Stimulated activated CD8-positive, alpha-beta memory T cell treated with anti-CD3 and anti-CD28 coated beads, Interleukin-4, amount 100 ng/mL, for 1 hour (primary cell): ENCODE results near the gene ZNF609.

Source experiments
- DNase-seq, 2 donors: peaks; one replicate each; pipeline ENCODE4 v3.0.0-alpha.2; 2020; ENCODE audit warnings: low read depth in 2 of 2, low spot score in 1 of 2

ZNF609 gene

DNA sequence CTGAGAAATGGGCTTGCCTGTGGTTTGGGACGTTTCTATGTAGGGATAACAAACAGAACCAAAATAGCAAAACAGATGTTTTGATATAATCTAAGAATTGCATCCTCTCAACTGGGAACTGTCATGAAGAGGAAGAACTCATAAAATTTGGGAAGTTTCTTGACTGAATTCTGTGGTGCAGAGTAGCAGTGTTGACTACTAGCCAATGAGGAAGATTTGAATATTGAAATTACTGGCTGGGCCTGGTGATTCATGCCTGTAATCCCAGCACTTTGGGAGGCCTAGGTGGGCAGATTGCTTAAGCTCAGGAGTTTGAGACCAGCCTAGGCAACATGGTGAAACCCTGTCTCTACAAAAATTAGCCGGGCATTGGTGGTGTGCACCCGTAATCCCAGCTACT is 42.2 kb downstream of the ZNF609 start:
- no peak for DNase-seq

GRCh38 chr15:64503197-64503596 is 42.8 kb downstream of the ZNF609 start:
- no peak for DNase-seq

DNA sequence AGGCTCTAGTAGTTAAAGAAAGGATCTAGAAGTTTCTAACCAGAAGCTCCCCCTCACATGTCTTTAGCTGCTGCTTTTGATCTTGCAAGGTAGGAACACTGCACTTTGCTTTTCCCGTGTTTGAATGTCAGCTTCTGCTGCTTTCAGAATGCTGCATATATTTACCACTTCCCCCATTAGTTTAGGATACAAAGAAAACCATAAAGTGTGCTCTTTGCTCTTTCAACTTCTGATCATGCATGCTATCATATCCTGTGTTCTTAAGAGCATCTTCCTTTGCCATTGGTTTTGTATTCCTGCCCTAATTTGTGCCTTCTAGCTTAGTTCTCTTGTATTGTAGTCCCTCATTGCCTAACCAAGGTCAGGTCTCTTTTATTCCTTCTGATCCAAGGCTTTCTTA is 43.3 kb downstream of the ZNF609 start:
- DNase-seq = no peak

- no peak for DNase-seq
These were observed 47.0 kb downstream of the ZNF609 start for GRCh38 chr15:64507293-64507802.

DNA sequence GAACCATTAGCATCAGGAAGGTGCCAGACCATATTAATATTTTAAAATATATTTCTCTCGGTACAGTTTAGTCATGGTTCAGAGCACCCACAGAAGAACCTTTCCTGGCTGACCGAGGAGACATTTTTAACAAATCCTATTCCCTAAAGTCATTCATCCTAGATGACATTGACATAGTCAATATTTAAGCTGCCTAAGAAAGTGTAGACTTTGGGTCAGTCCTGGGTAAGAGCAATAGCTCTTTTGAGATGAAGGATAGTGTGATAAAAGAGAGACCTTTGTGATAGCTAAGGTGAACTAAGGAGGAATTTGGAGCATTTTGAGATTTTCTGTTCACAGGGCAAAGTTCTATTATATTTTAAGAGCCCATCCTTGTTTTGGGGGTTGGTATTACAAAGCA is 47.5 kb downstream of the ZNF609 start:
- DNase-seq = no peak

DNA sequence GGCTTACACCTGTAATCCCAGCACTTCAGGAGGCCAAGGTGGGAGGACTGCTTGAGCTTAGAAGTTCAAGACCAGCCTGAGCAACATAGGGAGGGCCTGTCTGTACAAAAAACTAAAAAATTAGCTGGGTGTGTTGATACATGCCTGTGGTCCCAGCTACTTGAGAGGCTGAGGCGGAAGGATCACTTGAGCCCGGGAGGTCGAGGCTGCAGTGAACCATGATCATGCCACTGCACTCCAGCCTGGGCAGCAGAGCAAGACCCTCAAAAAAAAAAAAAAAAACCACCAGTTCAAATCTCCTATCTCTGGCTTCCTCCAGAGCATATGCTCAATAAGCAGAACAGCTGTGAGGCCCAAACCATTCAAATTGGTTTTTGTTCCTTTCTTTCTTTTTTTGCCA is 53.4 kb downstream of the ZNF609 start:
- DNase-seq = no peak

GRCh38 chr15:64515196-64515595 is 54.8 kb downstream of the ZNF609 start:
- no peak for DNase-seq

DNA sequence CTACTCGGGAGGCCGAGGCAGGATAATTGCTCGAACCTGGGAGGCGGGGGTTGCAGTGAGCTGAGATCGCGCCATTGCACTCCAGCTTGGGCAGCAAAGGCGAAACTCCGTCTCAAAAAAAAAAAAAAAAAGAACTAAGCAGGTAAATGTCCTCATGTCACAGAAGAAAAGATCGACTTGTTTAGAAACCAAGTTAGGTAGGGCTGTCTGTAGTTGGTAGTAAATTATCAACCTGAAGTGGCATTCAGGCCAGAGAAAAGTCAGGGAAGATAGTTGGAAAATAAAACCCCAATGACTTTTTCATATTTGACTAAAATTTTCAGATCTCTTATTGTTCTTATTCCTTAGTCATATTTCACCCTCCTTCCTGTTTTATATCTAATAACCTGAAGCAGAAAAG is 55.4 kb downstream of the ZNF609 start:
- no peak for DNase-seq

GRCh38 chr15:64519897-64520296 is 59.5 kb downstream of the ZNF609 start:
- DNase-seq = no peak

DNA sequence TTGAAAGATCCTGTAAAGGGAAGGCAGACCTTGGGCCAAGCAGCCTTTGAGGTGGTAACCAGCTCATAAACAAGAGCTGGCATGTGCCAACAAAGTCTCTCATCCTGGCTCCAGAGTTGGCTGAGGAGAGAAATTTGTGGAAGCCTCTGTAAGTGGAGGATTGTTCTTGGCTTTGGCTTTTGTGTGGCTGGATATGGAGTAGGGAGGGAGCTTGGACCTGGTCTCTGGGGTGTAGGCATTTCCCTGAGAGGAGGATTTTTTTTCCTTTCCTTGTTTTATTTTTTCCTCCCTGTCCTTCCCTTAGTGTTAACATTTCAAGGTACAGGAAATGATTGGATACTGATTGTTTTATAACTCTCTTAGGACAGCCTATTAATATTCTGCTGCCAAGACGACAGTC is 60.8 kb downstream of the ZNF609 start:
- no peak for DNase-seq

DNA sequence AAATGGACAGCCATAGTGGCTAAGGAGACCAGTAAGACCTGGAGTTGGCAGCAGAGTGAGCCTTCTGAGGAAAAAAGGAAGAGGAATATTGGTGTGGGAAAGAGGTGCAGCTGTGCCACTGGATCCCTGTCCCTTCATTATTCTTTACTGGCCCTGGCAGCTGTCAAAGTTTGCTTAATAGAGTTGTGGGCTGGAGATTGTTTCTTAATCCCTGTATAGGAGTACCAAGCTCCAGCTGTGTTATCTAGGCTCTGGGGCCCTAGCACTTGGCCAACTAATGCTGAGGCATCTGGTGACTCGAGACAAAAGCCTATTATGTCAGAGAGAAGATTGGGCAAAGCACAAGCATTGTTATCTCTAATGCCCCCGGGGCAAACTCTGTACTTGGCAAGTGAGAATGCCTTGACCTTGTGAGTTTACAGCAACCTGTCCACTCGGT is 61.4 kb downstream of the ZNF609 start:
- no peak for DNase-seq

DNA sequence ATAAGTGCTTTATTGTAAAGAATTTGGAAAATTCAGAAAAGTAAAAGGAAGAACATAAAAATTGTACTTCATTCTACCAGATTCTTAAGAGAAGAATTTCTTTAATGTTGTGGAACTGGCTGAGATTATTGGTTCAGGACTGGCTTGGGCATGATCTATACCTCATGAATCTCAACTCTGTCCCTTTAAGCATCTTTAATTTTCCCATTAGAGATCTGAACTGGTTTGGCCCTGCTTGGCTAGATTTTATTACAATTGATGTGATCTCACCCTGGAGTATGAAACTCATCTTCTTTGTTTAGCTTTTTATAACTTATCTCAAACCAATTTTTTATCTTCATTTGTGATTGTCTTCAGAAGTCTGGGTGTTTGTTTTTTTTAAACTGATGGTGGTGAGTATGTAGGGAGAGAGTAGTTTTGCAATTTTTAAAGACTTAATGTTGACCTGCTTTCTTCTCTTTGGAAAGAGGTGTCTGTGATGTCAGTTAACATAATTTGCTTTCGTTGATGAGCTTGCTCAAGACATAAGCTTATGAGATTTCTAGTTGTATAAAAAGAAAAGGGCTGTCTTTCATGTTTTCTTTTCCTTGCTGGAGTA is 61.9 kb downstream of the ZNF609 start:
- no peak for DNase-seq

- no peak for DNase-seq
These were observed 62.9 kb downstream of the ZNF609 start for GRCh38 chr15:64523240-64523639.

GRCh38 chr15:64524778-64525177 is 64.4 kb downstream of the ZNF609 start:
- no peak for DNase-seq

GRCh38 chr15:64525828-64526530 is 65.6 kb downstream of the ZNF609 start:
- DNase-seq = no peak

- DNase-seq = no peak
These were observed 67.0 kb downstream of the ZNF609 start for GRCh38 chr15:64527263-64527984.

- DNase-seq = no peak
These were observed 68.5 kb downstream of the ZNF609 start for GRCh38 chr15:64528871-64529270.

DNA sequence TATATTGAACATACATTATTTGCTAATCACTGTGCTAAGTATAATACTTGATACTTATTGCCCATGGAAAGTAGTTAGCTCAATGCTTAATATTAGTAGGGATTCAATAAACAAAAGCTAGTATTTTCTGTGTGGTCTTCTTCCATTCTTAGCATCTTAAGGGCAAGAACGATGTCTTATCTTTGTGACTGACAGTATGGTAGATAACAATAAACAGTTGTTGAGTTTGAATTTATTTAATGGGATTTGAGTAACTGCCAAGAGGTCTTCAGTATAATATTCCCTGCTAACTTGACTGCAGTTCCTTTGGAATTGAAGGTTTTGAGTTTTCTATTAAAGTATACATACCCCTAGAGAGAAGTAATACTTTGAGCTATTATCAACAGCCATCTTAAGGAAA is 70.1 kb downstream of the ZNF609 start:
- DNase-seq = no peak

DNA sequence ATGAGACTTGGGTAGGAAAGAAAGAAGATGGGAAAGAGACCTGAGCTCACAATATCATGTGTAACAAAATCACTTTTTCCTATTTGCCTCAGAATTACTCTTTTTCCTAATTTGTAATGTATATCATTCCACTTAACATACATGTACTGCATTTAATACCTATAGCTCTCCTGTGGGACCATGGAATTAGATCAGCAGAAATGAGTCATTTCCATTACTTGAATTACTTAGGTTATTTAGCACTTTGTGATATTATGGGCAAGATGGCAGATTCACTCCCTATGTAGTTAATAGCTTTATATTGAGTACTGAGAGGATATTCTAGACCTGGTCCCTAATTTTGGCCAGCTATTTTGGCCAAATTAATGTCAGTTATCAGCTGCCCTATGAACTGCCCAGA is 70.5 kb downstream of the ZNF609 start:
- DNase-seq = no peak

- DNase-seq = no peak
These were observed 72.3 kb downstream of the ZNF609 start for GRCh38 chr15:64532521-64533315.

- no peak for DNase-seq
These were observed 75.3 kb downstream of the ZNF609 start for GRCh38 chr15:64535460-64536243.
